Testis (tissue), 3 donors: Measurements from ENCODE around the gene BCAR3. TPM values are rescaled to one million over a fixed set of nuclear protein-coding genes. Genes with fewer than 3 reads are reported as not detected.

ENCODE experiments used
- DNase-seq: peaks from one replicate; pipeline ENCODE4 v3.0.0-alpha.2; 2019
- H3K27ac ChIP-seq, 2 donors: fragments of 200-600 bp; sonication (generic); one replicate each; pipeline ENCODE4 v1.5.1; 2019
- H3K27me3 ChIP-seq: fragments of 200-600 bp; sonication (generic); one replicate; pipeline ENCODE4 v1.5.1; 2019
- H3K36me3 ChIP-seq: fragments of 200-600 bp; sonication (generic); one replicate; pipeline ENCODE4 v1.5.1; 2017; ENCODE audit warnings: low read depth; ENCODE audit errors: missing control alignments
- H3K4me1 ChIP-seq: fragments of 200-600 bp; sonication (generic); one replicate; pipeline ENCODE4 v1.5.1; 2019
- H3K4me3 ChIP-seq, 2 donors: fragments of 200-600 bp; sonication (generic); one replicate each; pipeline ENCODE4 v1.5.1; 2017 to 2019
- H3K9me3 ChIP-seq: fragments of 200-600 bp; sonication (generic); one replicate; pipeline ENCODE4 v1.5.1; 2017
- POLR2A ChIP-seq: fragments of 450-650 bp; IDR thresholded peaks from one replicate; pipeline ENCODE4 v1.6.1; 2017; ENCODE audit warnings: antibody characterized with exemption, mild to moderate bottlenecking, moderate library complexity
- WGBS, 2 donors: methylation state at CpG; one replicate each; pipeline ENCODE4 v1.1.5; 2018; 5-methylcytosine and 5-hydroxymethylcytosine counted together
- intact Hi-C: fragments of 100-400 bp; cut with DNase I; formaldehyde crosslinking; loops from one replicate; pipeline ENCODE4 v1.15.1; 2023; ENCODE audit warnings: low total_unique reads
- polyA plus RNA-seq: library from polyadenylated mRNA; stranded (reverse); fragments of 350-450 nt; fragmentation: Illumina TruSeq; extraction: RNeasy Lipid Tissue Mini Kit (QIAGEN cat#74804); gene quantifications from one replicate; pipeline ENCODE4 v1.2.3, GENCODE V29; 2014; ENCODE audit warnings: low read depth, low replicate concordance; ENCODE audit not compliant: insufficient read depth
- total RNA-seq, 2 donors: library from RNA; depleted of rRNA; stranded (reverse); fragments of >200 nt; gene quantifications; one replicate each; pipeline ENCODE4 v1.2.3, GENCODE V29; 2016
- TF ChIP-seq, protein P1 (sequence below), 3 experiments: fragments of 450-650 bp in 2 of 3; fragments of 200-600 bp in 1 of 3; sonication (generic) in 1 of 3; IDR thresholded peaks; one replicate each; pipeline ENCODE4 v1.5.1; 2016 to 2019; ENCODE audit warnings: antibody characterized with exemption in 3 of 3, mild to moderate bottlenecking in 2 of 3, moderate library complexity in 1 of 3

The BCAR3 gene
- total and polyA plus RNA-seq, 3 donors from 2014 or later: 23.2 to 55.9 (median 42.9) TPM

DNA sequence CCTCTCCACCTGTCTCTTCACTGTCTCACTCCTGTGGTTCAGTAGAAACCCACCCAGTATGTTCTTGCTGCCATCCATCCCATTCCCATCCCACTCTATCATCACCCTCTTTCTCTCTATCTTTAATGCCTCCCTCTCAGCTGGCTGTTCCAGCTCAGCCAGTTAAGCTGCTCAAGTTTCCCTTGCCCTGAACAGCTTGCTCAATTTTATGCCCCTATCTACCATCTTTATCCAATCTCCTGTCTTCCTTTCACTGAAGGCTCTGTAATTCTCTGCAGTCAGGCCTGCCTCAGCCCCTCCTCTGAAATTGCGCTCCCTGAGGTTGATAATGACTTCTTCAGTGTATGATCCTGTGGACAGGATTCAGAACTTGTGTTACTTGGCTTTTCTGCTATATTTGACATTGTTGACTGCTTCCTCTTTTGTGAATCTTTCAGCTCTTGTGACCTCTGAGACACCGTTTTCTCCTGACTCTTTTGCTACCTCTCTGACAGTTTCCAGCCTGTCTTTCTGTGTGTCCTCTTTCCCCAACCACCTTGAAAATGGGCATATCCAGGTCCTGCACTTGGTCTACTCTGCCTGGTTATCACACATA is 13.9 kb upstream of the BCAR3 start:
- Histone ChIP-seq H3K27me3 (no peaks in the 10 kb centered on the region), H3K9me3 (no peaks in the 10 kb centered on the region), H3K4me3 (no peak overlapping the region), H3K36me3 (no peaks in the 10 kb centered on the region), H3K4me1 (no peaks in the 10 kb centered on the region), H3K27ac (no peak overlapping the region)
- intact Hi-C loops: no loop called here
- TF ChIP-seq POLR2A: no peak
- TF ChIP-seq, protein P1, sequence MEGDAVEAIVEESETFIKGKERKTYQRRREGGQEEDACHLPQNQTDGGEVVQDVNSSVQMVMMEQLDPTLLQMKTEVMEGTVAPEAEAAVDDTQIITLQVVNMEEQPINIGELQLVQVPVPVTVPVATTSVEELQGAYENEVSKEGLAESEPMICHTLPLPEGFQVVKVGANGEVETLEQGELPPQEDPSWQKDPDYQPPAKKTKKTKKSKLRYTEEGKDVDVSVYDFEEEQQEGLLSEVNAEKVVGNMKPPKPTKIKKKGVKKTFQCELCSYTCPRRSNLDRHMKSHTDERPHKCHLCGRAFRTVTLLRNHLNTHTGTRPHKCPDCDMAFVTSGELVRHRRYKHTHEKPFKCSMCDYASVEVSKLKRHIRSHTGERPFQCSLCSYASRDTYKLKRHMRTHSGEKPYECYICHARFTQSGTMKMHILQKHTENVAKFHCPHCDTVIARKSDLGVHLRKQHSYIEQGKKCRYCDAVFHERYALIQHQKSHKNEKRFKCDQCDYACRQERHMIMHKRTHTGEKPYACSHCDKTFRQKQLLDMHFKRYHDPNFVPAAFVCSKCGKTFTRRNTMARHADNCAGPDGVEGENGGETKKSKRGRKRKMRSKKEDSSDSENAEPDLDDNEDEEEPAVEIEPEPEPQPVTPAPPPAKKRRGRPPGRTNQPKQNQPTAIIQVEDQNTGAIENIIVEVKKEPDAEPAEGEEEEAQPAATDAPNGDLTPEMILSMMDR (IDR thresholded peaks at IDR 0.05): no peak
- WGBS, 2 donors: 91 to 95% methylated on average over 2 of the region's 2 CpGs
- DNase-seq: no peak

DNA sequence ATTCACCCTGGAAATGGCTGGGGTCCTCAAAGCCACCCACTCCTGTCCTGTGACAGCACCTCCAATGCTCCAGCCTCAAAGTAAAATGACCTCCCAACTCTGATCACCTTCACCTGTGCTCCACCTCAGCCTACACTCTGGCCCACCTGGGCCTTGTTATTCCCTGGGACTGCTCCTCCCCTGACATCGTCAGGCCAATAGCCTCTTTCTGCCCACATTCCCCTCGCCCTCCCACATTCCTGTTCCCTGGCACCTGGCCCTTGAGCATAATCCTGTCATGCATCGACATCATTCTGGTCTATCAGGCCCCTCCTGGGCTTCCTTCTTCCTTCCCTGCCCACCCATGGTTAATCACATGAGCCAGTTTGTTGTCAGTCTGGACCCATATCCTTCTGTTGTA is 13.2 kb upstream of the BCAR3 start:
- no peaks in the 10 kb centered on the region for H3K27me3 ChIP-seq
- no peak overlapping the region for H3K27ac ChIP-seq
- H3K9me3 ChIP-seq: no peaks in the 10 kb centered on the region
- H3K36me3 ChIP-seq: no peaks in the 10 kb centered on the region
- intact Hi-C loops: no loop called here
- no peaks in the 10 kb centered on the region for H3K4me1 ChIP-seq
- 90 to 91% methylated on average over 3 of the region's 3 CpGs for WGBS, 2 donors
- no peak for DNase-seq
- TF ChIP-seq, protein P1 (IDR thresholded peaks at IDR 0.05): no peak
- TF ChIP-seq POLR2A: no peak
- H3K4me3 ChIP-seq: no peak overlapping the region

DNA sequence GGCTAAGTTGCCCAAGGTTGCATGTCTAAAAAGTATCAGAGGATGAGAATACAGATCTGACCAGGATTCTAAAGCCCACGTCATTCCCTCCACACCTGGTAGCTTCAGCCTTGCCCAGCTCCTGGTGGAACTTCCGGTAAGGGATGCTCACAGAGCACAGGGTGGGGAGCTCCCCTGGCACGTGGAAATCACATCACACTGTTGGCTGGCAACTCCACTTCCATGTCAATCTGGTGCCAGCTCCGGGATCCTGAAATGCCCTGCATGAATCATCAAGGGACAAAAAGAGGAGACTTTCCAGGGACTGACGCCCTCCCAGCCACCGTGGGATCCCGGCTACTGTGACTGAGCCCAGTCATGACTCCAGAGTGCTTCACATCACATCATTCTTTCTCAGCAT is 12.4 kb upstream of the BCAR3 start:
- no peak overlapping the region for H3K27ac ChIP-seq
- no peak overlapping the region for H3K4me3 ChIP-seq
- TF ChIP-seq, protein P1 (IDR thresholded peaks at IDR 0.05): no peak
- 80 to 92% methylated on average over 7 of the region's 7 CpGs for WGBS, 2 donors
- H3K9me3 ChIP-seq: no peaks in the 10 kb centered on the region
- no peaks in the 10 kb centered on the region for H3K27me3 ChIP-seq
- intact Hi-C loops: no loop called here
- no peak for DNase-seq
- no peaks in the 10 kb centered on the region for H3K36me3 ChIP-seq
- H3K4me1 ChIP-seq: no peaks in the 10 kb centered on the region

DNA sequence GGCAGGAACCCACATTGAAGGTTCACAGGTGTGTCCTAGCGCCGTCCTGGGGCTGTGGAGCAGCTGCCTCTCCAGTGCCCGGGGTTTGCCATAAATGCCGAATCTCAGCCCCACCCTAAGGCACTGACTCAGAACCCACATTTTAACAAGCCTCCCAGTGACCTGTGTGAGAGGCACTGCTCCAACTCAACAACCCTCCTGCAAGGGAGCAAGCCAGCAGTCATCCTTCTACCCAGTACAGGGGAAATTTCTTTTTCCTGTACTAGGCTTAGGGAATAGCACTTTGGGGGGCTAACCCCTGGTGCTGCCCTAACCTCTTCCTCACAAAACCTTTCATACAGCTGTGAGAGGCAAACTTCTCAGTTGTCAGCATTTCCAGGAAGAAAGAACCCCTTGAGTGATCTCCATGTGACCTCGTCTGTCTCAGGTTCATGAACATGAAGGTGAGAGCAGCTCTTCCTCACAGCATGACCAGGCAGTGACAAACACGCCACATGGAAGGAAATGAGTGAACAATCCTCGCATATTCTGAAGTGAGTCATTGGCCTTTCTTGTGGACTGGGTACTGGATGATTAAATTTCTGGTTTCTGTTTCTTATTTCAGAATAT is 11.4 kb upstream of the BCAR3 start:
- Histone ChIP-seq H3K4me3 (no peak overlapping the region), H3K27ac (no peak overlapping the region), H3K27me3 (no peaks in the 10 kb centered on the region), H3K4me1 (no peaks in the 10 kb centered on the region), H3K9me3 (no peaks in the 10 kb centered on the region), H3K36me3 (no peaks in the 10 kb centered on the region)
- TF ChIP-seq, protein P1 (IDR thresholded peaks at IDR 0.05): no peak
- TF ChIP-seq POLR2A: no peak
- no peak for DNase-seq
- 80 to 91% methylated on average over 7 of the region's 7 CpGs for WGBS, 2 donors
- intact Hi-C loops: no loop called here

DNA sequence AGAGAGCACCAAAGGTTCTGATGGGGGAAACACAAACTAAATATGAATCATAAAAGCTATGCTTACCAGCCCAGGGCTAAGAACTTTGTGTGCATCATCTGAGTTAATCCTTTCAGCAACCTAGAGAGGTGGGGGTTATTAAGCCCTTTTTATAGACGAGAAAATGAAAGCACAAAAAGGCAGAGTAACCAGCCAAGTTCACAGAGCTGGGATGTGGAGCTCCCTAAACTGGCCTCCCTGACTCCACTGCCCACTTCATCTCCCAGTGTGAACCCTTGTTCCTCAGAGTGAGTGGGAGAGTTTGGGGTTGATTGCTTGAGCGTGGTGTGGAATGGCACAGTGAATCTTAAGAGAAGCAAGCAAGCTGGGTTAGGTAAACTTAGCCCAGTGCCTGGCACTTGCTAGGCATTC is 10.8 kb upstream of the BCAR3 start:
- no peak overlapping the region for H3K4me3 ChIP-seq
- 42 to 55% methylated on average over 2 of the region's 2 CpGs for WGBS, 2 donors
- H3K9me3 ChIP-seq: no peaks in the 10 kb centered on the region
- DNase-seq: no peak
- TF ChIP-seq POLR2A: no peak
- TF ChIP-seq, protein P1 (IDR thresholded peaks at IDR 0.05): no peak
- intact Hi-C loops: no loop called here
- H3K27ac ChIP-seq: no peak overlapping the region
- H3K4me1 ChIP-seq: no peaks in the 10 kb centered on the region
- H3K27me3 ChIP-seq: no peaks in the 10 kb centered on the region
- H3K36me3 ChIP-seq: no peaks in the 10 kb centered on the region
